ENCODE results near the gene MINDY3.

Gene MINDY3

GRCh38 chr10:15863733-15864132 lies 3.4 kb upstream of the MINDY3 start:
- no peak for TF ChIP-seq CTCF (IDR thresholded peaks at IDR 0.05)

GRCh38 chr10:15863323-15863722 lies 3.0 kb upstream of the MINDY3 start:
- TF ChIP-seq CTCF (IDR thresholded peaks at IDR 0.05), result no peak

GRCh38 chr10:15860692-15861201 lies 440 bp upstream of the MINDY3 start:
- TF ChIP-seq CTCF (IDR thresholded peaks at IDR 0.05), result no peak

GRCh38 chr10:15859509-15859905 lies 800 bp downstream of the MINDY3 start:
- TF ChIP-seq CTCF (IDR thresholded peaks at IDR 0.05), result no peak

- no peak for TF ChIP-seq CTCF (IDR thresholded peaks at IDR 0.05)
Observed at GRCh38 chr10:15858861-15859281, 1.4 kb downstream of the MINDY3 start.

GRCh38 chr10:15857107-15857575 lies 3.2 kb downstream of the MINDY3 start:
- no peak for TF ChIP-seq CTCF (IDR thresholded peaks at IDR 0.05)

- TF ChIP-seq CTCF (IDR thresholded peaks at IDR 0.05), result no peak
Observed at GRCh38 chr10:15856328-15857015, 3.8 kb downstream of the MINDY3 start.
